T-helper 17 cell (primary cell): ENCODE results near the gene RPS23. TPM values are rescaled to one million over a fixed set of nuclear protein-coding genes. Genes with fewer than 3 reads are reported as not detected.

Source experiments
- ATAC-seq: fragments of 150-1000 bp; cut with Tn5 transposase; 2 replicates; pipeline ENCODE4 v1.10.0; 2021; ENCODE audit warnings: mild to moderate bottlenecking, moderate library complexity
- DNase-seq, 3 donors: peaks; one replicate each; pipeline versions ENCODE4 v3.0.0 to v3.0.0-alpha.2; 2020 to 2021
- H3K9me3 ChIP-seq: one replicate; pipeline ENCODE4 v1.7.0; 2013; ENCODE audit warnings: low read length, mild to moderate bottlenecking; ENCODE audit not compliant: control insufficient read depth, poor library complexity, severe bottlenecking
- H3K27ac Mint-ChIP-seq: one replicate; pipeline ENCODE4 v1.8.0; 2022; ENCODE audit warnings: mild to moderate bottlenecking, moderate library complexity, mixed read lengths
- H3K27me3 Mint-ChIP-seq: one replicate; pipeline ENCODE4 v1.8.0; 2022; ENCODE audit warnings: mixed read lengths
- H3K36me3 Mint-ChIP-seq: one replicate; pipeline ENCODE4 v1.8.0; 2022; ENCODE audit warnings: low read depth, mixed read lengths
- H3K4me1 Mint-ChIP-seq: one replicate; pipeline ENCODE4 v1.8.0; 2022; ENCODE audit warnings: mild to moderate bottlenecking, mixed read lengths
- H3K4me3 Mint-ChIP-seq: one replicate; pipeline ENCODE4 v1.8.0; 2022; ENCODE audit warnings: mild to moderate bottlenecking, moderate library complexity, mixed read lengths
- total RNA-seq, 4 donors: library from RNA in 2 of 4; stranded (reverse) in 2 of 4; gene quantifications; one replicate each; pipeline ENCODE4 v1.2.3 and lab custom pipeline; 2022 to 2026

RPS23 gene
- 1,000 to 10,000 TPM; 3,176 to 3,181 TPM for total RNA-seq
- total RNA-seq (lab: John Stamatoyannopoulos, UW): 923 to 1,026 reads per million in 2 donors

GRCh38 chr5:82277987-82278710 is at the start of gene RPS23:
TSS of gene RPS23 (minus strand) at chr5:82278354. CDS start at chr5:82278323, 31 bp downstream.
- DNase-seq (peak; percentile 65 to 75 (median 74)), ATAC-seq (peak; percentile 94)
- H3K27ac Mint-ChIP-seq: peak within 1 kb of the TSS; percentile 98
- H3K4me1 Mint-ChIP-seq: peaks cover 27% of the 10 kb centered on the region
- H3K27me3 Mint-ChIP-seq: no peaks in the 10 kb centered on the region
- peak within 1 kb of the TSS; percentile 98 for H3K4me3 Mint-ChIP-seq
- peaks cover 15% of the 10 kb centered on the region for H3K36me3 Mint-ChIP-seq
- H3K9me3 ChIP-seq: no peaks in the 10 kb centered on the region

- peaks cover 9% of the 10 kb centered on the region for H3K27me3 Mint-ChIP-seq
- no peaks in the 10 kb centered on the region for H3K9me3 ChIP-seq
- no peaks in the 10 kb centered on the region for H3K36me3 Mint-ChIP-seq
- ATAC-seq (no peak), DNase-seq (no peak)
- no peak overlapping the region for H3K27ac Mint-ChIP-seq
- no peaks in the 10 kb centered on the region for H3K4me1 Mint-ChIP-seq
- H3K4me3 Mint-ChIP-seq: no peak overlapping the region
These were observed 49.8 kb upstream of the RPS23 start for GRCh38 chr5:82327941-82328340.

DNA sequence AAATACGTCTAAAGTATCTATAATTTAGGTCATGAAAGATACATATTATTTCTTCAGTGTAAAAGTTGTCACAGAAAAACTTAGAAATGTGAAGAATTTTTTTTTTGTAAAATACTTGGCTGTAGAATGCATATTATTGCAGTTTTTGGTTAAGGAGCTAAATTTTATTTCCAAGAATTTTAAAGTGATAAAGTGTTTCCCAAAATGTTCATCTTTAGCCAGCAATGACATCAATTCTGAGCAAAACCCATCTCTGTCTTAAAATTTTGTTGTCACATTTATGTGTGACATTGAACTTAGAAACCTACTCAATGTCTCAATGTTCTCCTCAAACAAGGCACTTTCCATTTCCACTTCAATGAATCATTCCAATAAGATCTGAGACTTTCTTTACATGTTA is 47.8 kb upstream of the RPS23 start:
- no peaks in the 10 kb centered on the region for H3K9me3 ChIP-seq
- DNase-seq: no peak
- Mint-ChIP-seq H3K27ac (no peak overlapping the region), H3K4me1 (no peaks in the 10 kb centered on the region), H3K27me3 (peaks cover 16% of the 10 kb centered on the region), H3K36me3 (no peaks in the 10 kb centered on the region), H3K4me3 (no peak overlapping the region)
- no peak for ATAC-seq

DNA sequence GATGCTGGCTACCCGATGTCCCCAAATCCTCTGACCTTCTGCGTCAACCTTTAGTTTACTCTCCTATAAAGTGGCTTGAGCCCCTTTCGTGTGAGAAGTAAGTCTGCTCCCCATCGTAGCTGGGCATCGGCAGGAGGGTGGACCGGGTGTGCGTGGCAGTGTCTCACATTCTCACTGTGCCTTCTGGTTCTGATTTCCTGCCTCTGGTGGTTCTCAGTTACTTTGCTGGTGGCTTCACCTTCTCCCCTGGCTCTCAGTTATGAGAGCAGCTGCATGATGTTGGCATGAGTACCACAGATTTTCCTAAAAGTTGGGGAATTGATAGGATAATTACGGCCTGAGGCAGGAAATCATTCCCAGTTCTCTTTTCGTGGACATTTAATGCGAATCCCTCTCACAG is 47.0 kb upstream of the RPS23 start:
- Mint-ChIP-seq H3K4me3 (no peak overlapping the region), H3K4me1 (no peaks in the 10 kb centered on the region), H3K36me3 (no peaks in the 10 kb centered on the region), H3K27me3 (peaks cover 19% of the 10 kb centered on the region), H3K27ac (no peak overlapping the region)
- H3K9me3 ChIP-seq: no peaks in the 10 kb centered on the region
- ATAC-seq (no peak), DNase-seq (no peak)

DNA sequence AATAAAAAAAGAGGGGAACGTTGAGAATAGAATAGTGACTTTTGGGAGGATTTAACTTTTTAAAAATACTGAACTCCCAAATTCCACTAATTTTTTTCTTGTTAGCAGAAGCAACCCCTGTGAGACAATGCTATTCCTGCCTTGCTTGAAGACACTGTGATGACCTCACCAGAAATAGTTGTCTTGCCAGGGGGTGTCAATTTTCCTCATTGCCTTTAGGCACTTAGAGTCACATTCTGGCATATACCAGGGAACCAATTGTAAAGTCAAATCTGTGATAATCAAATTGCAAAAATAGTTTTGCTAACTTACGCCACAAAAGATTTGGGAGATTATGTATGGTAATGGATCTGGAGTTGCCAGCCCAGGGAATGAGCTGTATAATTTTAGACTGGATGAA is 42.8 kb upstream of the RPS23 start:
- peaks cover 40% of the 10 kb centered on the region for H3K27me3 Mint-ChIP-seq
- H3K4me3 Mint-ChIP-seq: no peak overlapping the region
- no peak overlapping the region for H3K27ac Mint-ChIP-seq
- H3K9me3 ChIP-seq: no peaks in the 10 kb centered on the region
- ATAC-seq: no peak
- H3K36me3 Mint-ChIP-seq: no peaks in the 10 kb centered on the region
- H3K4me1 Mint-ChIP-seq: no peaks in the 10 kb centered on the region
- no peak for DNase-seq

- DNase-seq (no peak), ATAC-seq (no peak)
- H3K27me3 Mint-ChIP-seq: peaks cover 40% of the 10 kb centered on the region
- no peak overlapping the region for H3K4me3 Mint-ChIP-seq
- H3K9me3 ChIP-seq: no peaks in the 10 kb centered on the region
- H3K4me1 Mint-ChIP-seq: no peaks in the 10 kb centered on the region
- H3K27ac Mint-ChIP-seq: no peak overlapping the region
- H3K36me3 Mint-ChIP-seq: no peaks in the 10 kb centered on the region
These were observed 41.7 kb upstream of the RPS23 start for GRCh38 chr5:82319651-82320376.

- DNase-seq: no peak
- Mint-ChIP-seq H3K27me3 (peaks cover 40% of the 10 kb centered on the region), H3K4me3 (no peak overlapping the region), H3K4me1 (no peaks in the 10 kb centered on the region), H3K27ac (no peak overlapping the region), H3K36me3 (no peaks in the 10 kb centered on the region)
- no peaks in the 10 kb centered on the region for H3K9me3 ChIP-seq
- no peak for ATAC-seq
These were observed 41.0 kb upstream of the RPS23 start for GRCh38 chr5:82319192-82319591.

- ATAC-seq (no peak), DNase-seq (no peak)
- no peaks in the 10 kb centered on the region for H3K9me3 ChIP-seq
- H3K27ac Mint-ChIP-seq: no peak overlapping the region
- H3K27me3 Mint-ChIP-seq: peaks cover 27% of the 10 kb centered on the region
- no peak overlapping the region for H3K4me3 Mint-ChIP-seq
- H3K4me1 Mint-ChIP-seq: no peaks in the 10 kb centered on the region
- H3K36me3 Mint-ChIP-seq: no peaks in the 10 kb centered on the region
These were observed 37.0 kb upstream of the RPS23 start for GRCh38 chr5:82314964-82315758.

DNA sequence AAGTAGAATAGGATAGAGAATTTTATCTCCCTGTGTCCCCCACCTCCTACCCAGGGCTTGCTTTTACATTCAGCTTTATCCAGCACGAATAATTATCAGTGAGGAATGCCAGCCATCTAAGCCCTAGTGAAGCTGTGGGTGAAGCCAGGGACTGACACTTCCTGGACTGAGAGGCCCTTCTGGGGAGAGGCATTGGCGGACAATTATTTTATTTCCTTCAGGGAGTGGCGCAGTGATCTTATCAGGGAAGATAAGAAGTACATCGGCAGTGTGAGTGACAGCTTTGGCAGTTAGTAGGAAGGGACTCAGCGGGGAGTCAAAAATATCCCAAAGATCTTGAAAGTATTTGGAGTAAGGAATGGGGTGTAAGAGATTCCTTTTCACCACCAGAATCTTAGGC is 34.9 kb upstream of the RPS23 start:
- H3K9me3 ChIP-seq: no peaks in the 10 kb centered on the region
- H3K27ac Mint-ChIP-seq: no peak overlapping the region
- no peaks in the 10 kb centered on the region for H3K36me3 Mint-ChIP-seq
- DNase-seq (no peak), ATAC-seq (no peak)
- no peaks in the 10 kb centered on the region for H3K4me1 Mint-ChIP-seq
- no peak overlapping the region for H3K4me3 Mint-ChIP-seq
- peaks cover 11% of the 10 kb centered on the region for H3K27me3 Mint-ChIP-seq

GRCh38 chr5:82312373-82312856 is 34.3 kb upstream of the RPS23 start:
- no peaks in the 10 kb centered on the region for H3K9me3 ChIP-seq
- H3K4me1 Mint-ChIP-seq: no peaks in the 10 kb centered on the region
- DNase-seq: peak in 1 of 3 donors; percentile 9
- no peak overlapping the region for H3K27ac Mint-ChIP-seq
- H3K27me3 Mint-ChIP-seq: peaks cover 5% of the 10 kb centered on the region
- no peaks in the 10 kb centered on the region for H3K36me3 Mint-ChIP-seq
- H3K4me3 Mint-ChIP-seq: no peak overlapping the region
- no peak for ATAC-seq

GRCh38 chr5:82309091-82309531 is 31.0 kb upstream of the RPS23 start:
- ATAC-seq: no peak
- Mint-ChIP-seq H3K36me3 (no peaks in the 10 kb centered on the region), H3K27ac (no peak overlapping the region), H3K4me3 (no peak overlapping the region), H3K27me3 (peaks cover 5% of the 10 kb centered on the region), H3K4me1 (no peaks in the 10 kb centered on the region)
- H3K9me3 ChIP-seq: no peaks in the 10 kb centered on the region
- DNase-seq: no peak

DNA sequence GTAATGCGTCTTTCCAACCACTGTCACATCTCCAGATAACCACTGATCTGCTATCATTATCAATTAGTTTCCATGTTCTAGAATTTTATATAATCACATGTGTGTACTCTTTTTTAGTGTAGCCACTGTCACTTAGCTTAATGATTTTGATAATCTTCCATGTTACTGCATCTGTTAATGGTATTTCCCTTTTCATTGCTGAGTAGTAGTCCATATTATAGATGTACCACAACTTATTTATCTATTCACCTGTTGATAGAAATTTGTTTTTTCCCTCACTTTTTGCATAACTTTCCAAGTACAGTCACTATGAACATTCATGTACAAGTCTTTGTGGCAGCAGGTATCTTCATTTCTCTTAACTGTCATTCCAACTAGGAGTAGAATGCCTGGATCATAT is 30.3 kb upstream of the RPS23 start:
- Mint-ChIP-seq H3K27me3 (peaks cover 5% of the 10 kb centered on the region), H3K4me1 (no peaks in the 10 kb centered on the region)

DNA sequence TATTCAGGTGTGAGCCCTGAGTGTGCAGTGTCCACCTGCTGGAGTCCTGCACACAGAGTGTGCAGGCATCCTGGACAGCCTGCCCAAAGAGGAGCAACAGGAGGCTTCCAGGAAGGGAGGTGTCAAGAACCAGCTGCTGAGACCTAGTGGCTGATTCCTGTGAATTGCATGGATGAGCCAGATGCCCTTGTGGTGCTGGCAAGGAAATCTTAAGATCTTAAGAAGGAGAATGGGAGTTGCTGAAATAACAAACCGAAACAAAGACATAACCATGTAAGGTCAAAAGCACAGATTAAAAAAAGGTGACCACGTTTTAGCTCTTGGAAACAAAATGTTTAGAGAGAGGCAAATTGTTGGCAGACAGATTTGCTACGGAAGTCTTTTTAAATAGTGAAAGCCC is 29.3 kb upstream of the RPS23 start:
- ATAC-seq: no peak
- no peak overlapping the region for H3K4me3 Mint-ChIP-seq
- no peaks in the 10 kb centered on the region for H3K27me3 Mint-ChIP-seq
- no peak for DNase-seq
- H3K36me3 Mint-ChIP-seq: no peaks in the 10 kb centered on the region
- no peaks in the 10 kb centered on the region for H3K4me1 Mint-ChIP-seq
- H3K9me3 ChIP-seq: no peaks in the 10 kb centered on the region
- H3K27ac Mint-ChIP-seq: no peak overlapping the region

More for the DNA sequence above, 30.3 kb upstream of the RPS23 start:
- H3K9me3 ChIP-seq: no peaks in the 10 kb centered on the region
- Mint-ChIP-seq H3K36me3 (no peaks in the 10 kb centered on the region), H3K4me3 (no peak overlapping the region), H3K27ac (no peak overlapping the region)
- DNase-seq (no peak), ATAC-seq (no peak)
